GM12874 (cell line): ENCODE measurements around the gene TENM4.

Experiments used
- TF ChIP-seq, protein P1 (sequence below): IDR thresholded peaks from 2 replicates; pipeline ENCODE4 v1.5.1; 2011; ENCODE audit warnings: low read depth, mild to moderate bottlenecking, control low read depth, low read length, moderate library complexity; ENCODE audit not compliant: insufficient read depth

Gene TENM4

DNA sequence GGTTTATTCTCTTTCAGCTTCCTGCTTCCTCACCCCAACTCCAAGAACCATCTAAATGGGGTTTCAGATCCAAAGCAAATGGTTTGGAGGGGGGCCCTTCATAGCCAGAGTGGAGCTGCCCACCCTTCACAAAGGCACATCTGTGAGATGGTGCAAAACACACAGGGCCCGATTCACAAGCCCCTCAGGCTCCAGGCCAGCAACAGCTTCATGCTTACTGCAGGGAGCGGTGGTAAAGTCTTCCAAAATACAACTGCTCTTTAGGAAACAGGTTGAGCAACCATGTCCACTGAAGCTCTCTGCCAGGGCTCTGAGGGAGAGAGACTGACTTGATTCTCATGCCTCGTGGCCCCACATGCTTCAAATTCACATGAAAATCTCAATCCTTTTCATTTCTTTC, 653.1 kb downstream of the TENM4 start:
- TF ChIP-seq, protein P1, sequence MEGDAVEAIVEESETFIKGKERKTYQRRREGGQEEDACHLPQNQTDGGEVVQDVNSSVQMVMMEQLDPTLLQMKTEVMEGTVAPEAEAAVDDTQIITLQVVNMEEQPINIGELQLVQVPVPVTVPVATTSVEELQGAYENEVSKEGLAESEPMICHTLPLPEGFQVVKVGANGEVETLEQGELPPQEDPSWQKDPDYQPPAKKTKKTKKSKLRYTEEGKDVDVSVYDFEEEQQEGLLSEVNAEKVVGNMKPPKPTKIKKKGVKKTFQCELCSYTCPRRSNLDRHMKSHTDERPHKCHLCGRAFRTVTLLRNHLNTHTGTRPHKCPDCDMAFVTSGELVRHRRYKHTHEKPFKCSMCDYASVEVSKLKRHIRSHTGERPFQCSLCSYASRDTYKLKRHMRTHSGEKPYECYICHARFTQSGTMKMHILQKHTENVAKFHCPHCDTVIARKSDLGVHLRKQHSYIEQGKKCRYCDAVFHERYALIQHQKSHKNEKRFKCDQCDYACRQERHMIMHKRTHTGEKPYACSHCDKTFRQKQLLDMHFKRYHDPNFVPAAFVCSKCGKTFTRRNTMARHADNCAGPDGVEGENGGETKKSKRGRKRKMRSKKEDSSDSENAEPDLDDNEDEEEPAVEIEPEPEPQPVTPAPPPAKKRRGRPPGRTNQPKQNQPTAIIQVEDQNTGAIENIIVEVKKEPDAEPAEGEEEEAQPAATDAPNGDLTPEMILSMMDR: no peak

DNA sequence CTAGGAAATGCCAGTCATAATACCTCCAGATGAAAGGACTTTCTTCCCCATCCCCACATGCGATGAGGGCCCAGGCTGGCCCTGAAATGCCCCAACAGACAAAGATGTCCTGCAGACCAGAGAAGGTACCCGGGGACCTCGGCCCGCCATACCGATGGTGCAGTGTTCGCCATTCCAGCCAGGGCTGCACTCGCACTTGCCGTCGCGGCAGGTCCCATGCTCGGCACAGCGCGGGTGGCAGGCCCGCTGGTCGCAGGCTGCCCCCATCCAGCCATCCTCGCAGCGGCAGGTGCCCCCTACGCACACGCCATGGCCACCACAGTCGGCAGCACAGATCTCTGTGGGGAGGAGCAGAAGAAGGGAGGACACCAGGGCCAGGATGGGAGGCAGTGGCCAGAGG, 654.1 kb downstream of the TENM4 start:
- TF ChIP-seq, protein P1: no peak

- TF ChIP-seq, protein P1: no peak
Observed at GRCh38 chr11:78786086-78786485, 654.7 kb downstream of the TENM4 start.

DNA sequence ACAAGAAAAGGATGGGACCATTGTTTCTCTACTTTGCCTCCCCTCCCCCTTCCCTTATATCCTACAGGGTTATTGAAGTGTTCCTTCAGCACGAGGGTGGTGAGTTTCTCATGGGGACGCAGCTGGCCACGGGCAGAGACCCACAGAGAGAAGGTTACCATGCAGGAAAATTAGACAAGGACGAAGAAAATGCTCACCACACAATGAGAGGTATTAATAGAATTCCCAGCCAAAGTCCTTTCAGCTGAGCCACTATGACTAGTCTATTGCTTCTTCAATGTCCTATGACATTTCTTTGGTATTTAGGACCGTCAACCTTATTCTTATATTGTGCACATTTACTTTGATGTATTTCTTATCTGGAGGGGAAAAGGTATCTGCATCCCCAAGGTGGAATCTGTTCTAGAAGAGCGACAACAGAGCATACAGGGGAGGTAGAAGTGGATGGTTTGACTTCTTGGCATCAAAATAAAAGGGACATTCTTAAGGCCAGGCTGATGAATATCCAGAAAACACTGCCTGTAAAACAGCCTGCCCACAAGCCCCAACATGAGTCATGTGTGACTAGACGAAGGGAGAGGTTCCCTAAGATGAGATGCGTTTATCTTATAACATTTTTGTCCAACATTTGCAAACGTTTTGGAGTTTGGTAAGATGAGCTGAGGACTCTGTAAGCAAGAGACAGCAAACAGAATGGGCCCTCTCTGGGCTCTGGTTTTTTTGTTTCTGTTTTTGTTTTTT, 656.3 kb downstream of the TENM4 start:
- TF ChIP-seq, protein P1: no peak

- TF ChIP-seq, protein P1: no peak
Observed at GRCh38 chr11:78783846-78784245, 657.0 kb downstream of the TENM4 start.

- TF ChIP-seq, protein P1: no peak
Observed at GRCh38 chr11:78783301-78783700, 657.5 kb downstream of the TENM4 start.

GRCh38 chr11:78782725-78783124, 658.1 kb downstream of the TENM4 start:
- TF ChIP-seq, protein P1: no peak
